ENCODE measurements around the gene ACACA.

Gene ACACA

GRCh38 chr17:37064206-37064605 lies 342.4 kb downstream of the ACACA start:
- no peak for DNase-seq

- DNase-seq, result no peak
Observed at GRCh38 chr17:37062021-37062420, 344.6 kb downstream of the ACACA start.

- no peak for DNase-seq
Observed at GRCh38 chr17:37060928-37061327, 345.7 kb downstream of the ACACA start.

- no peak for DNase-seq
Observed at GRCh38 chr17:37060094-37060493, 346.5 kb downstream of the ACACA start.

GRCh38 chr17:37059493-37059892 lies 347.1 kb downstream of the ACACA start:
- DNase-seq, result no peak

- DNase-seq, result no peak
Observed at GRCh38 chr17:37056622-37057021, 350.0 kb downstream of the ACACA start.

- no peak for DNase-seq
Observed at GRCh38 chr17:37054894-37055293, 351.7 kb downstream of the ACACA start.

GRCh38 chr17:37052450-37052849 lies 354.2 kb downstream of the ACACA start:
- no peak for DNase-seq

GRCh38 chr17:37051833-37052232 lies 354.8 kb downstream of the ACACA start:
- DNase-seq, result no peak

- no peak for DNase-seq
Observed at GRCh38 chr17:37051381-37051780, 355.3 kb downstream of the ACACA start.

- no peak for DNase-seq
Observed at GRCh38 chr17:37050920-37051319, 355.7 kb downstream of the ACACA start.

- DNase-seq, result no peak
Observed at GRCh38 chr17:37048811-37049210, 357.8 kb downstream of the ACACA start.

GRCh38 chr17:37047631-37048104 lies 359.0 kb downstream of the ACACA start:
- DNase-seq, result peak; percentile 11

- no peak for DNase-seq
Observed at GRCh38 chr17:37045351-37045922, 361.2 kb downstream of the ACACA start.

- DNase-seq, result no peak
Observed at GRCh38 chr17:37043201-37043600, 363.4 kb downstream of the ACACA start.

- no peak for DNase-seq
Observed at GRCh38 chr17:37041932-37042331, 364.7 kb downstream of the ACACA start.

GRCh38 chr17:37039269-37039668 lies 367.4 kb downstream of the ACACA start:
- no peak for DNase-seq

- DNase-seq, result no peak
Observed at GRCh38 chr17:37037590-37038155, 369.0 kb downstream of the ACACA start.

Data from GOT3 (cell line).